H1 (cell line): ENCODE results near the gene DIP2C. TPM values are rescaled to one million over a fixed set of nuclear protein-coding genes. Genes with fewer than 3 reads are reported as not detected.

Experiments used
- CREB1 ChIP-seq: IDR thresholded peaks from 2 replicates; pipeline ENCODE4 v1.6.1; 2012; ENCODE audit warnings: inconsistent platforms
- KDM4A ChIP-seq: IDR thresholded peaks from one replicate; pipeline ENCODE4 v1.7.1; 2012; ENCODE audit warnings: low read depth, mild to moderate bottlenecking, moderate library complexity, low read length, inconsistent platforms; ENCODE audit not compliant: severe bottlenecking
- MAFK ChIP-seq: IDR thresholded peaks from 2 replicates; pipeline ENCODE4 v1.6.1; 2012; ENCODE audit warnings: low read depth, mild to moderate bottlenecking, improper control_type of control experiment, low read length
- RFX5 ChIP-seq: IDR thresholded peaks from 2 replicates; pipeline ENCODE4 v1.6.1; 2011; ENCODE audit warnings: low read depth, low read length, improper control_type of control experiment, borderline replicate concordance
- polyA plus RNA-seq, 7 experiments: library from polyadenylated mRNA; depleted of rRNA in 3 of 7; stranded (reverse) in 5 of 7; unstranded in 2 of 7; fragments of >200 nt in 5 of 7; fragments of 200-250 nt in 2 of 7; gene quantifications; 1 replicate in 5 of 7; 2 replicates in 1 of 7; 4 replicates in 1 of 7; pipeline versions ENCODE4 v1.2.1 to v1.2.3, GENCODE V29; 2011 to 2013; ENCODE audit warnings: missing spikeins in 2 of 7, mixed read lengths in 2 of 7
- total RNA-seq: library from RNA; stranded (reverse); fragmentation: NEBNext Ultra II Directional; extraction: Animal tissue kit (Norgen Biotek cat#: 25700); gene quantifications from 2 replicates; pipeline ENCODE4 v1.2.1, GENCODE V29; 2021

Gene DIP2C
- total and polyA plus RNA-seq, 2 of the 8 experiments (the other 6 are each of a cell fraction or from before 2014, with no cell fraction given), result 3.8 to 9.3 TPM

DNA sequence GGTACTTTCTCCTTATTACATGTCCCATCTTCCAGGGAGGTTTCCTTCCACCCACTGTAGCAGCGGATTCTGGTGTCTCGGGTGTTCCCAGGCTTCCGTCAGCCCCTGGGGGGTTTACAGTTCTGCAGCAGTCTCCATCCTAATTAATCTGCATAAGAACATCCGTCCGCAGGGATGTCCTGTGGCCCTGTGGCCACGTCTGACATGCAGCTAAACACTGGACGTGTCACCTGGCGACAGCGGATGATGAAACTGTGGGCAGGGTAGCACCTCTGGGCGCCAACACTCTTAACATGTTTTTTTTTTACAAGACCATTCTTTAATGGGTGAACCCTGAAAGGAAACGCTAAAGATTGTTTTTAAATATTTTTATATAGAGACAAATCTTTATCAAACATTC is 58.2 kb downstream of the DIP2C start (continued):
- no peak for TF ChIP-seq RFX5
- TF ChIP-seq MAFK, result no peak
- no peak for TF ChIP-seq CREB1
- no peak for TF ChIP-seq KDM4A
